BJ (cell line): ENCODE data around the gene C16orf96. TPM values are rescaled to one million over a fixed set of nuclear protein-coding genes. Genes with fewer than 3 reads are reported as not detected.
A peak's percentile ranks its signal among the peaks of the same experiment; 100 is the strongest.

Experiments
- CTCF ChIA-PET: fragments of 350-600 bp; formaldehyde crosslinking; extraction: SDS; loops from one replicate; lab custom pipeline; 2021; ENCODE audit warnings: antibody characterized with exemption, inconsistent platforms; lab: Yijun Ruan, JAX
- POLR2A ChIA-PET: fragments of 300-600 bp; sonication (Branson Sonifier 250); formaldehyde crosslinking; extraction: SDS; loops from one replicate; lab custom pipeline; 2021; ENCODE audit warnings: antibody characterized with exemption; lab: Charles Lee
- DNase-seq: peaks from one replicate; pipeline ENCODE4 v3.0.0-alpha.2; 2011; ENCODE audit warnings: low read depth
- H3K27me3 ChIP-seq: 2 replicates; pipeline ENCODE4 v1.6.0; 2011; ENCODE audit warnings: low read length; ENCODE audit not compliant: control insufficient read depth, insufficient read depth
- H3K36me3 ChIP-seq: 2 replicates; pipeline ENCODE4 v1.5.1; 2011; ENCODE audit warnings: low read length; ENCODE audit not compliant: control insufficient read depth, insufficient read depth
- H3K4me3 ChIP-seq: 2 replicates; pipeline ENCODE4 v1.5.1; 2011; ENCODE audit warnings: low read depth, mild to moderate bottlenecking, control low read depth, low read length
- CTCF ChIP-seq: IDR thresholded peaks from 2 replicates; pipeline ENCODE4 v1.5.1; 2011; ENCODE audit warnings: low read depth, mild to moderate bottlenecking, control low read depth, inconsistent platforms, low read length, moderate library complexity; ENCODE audit not compliant: insufficient read depth
- polyA plus RNA-seq: library from polyadenylated mRNA; depleted of rRNA; stranded (reverse); fragments of >200 nt; gene quantifications from 2 replicates; pipeline ENCODE4 v1.2.3, GENCODE V29; 2011

The C16orf96 gene
- polyA plus RNA-seq, 1 experiment = not detected

GRCh38 chr16:4624827-4625559, 68.9 kb downstream of the C16orf96 start:
- no peak for TF ChIP-seq CTCF
- ChIA-PET CTCF (interaction anchor here (0.6 to 1.9 kb wide), 16 partner anchors 8 to 438 kb away, joined by 3 to 22 read pairs (median 4); partner anchors contain the start of gene UBALD1), POLR2A (no interaction called here)
- DNase-seq = no peak
- Histone ChIP-seq H3K27me3 (no peaks in the 10 kb centered on the region), H3K36me3 (no peaks in the 10 kb centered on the region), H3K4me3 (peak overlapping the region; percentile 98)

GRCh38 chr16:4625560-4626159, 69.5 kb downstream of the C16orf96 start:
- Histone ChIP-seq H3K27me3 (no peaks in the 10 kb centered on the region), H3K36me3 (no peaks in the 10 kb centered on the region), H3K4me3 (peak overlapping the region; percentile 98)
- ChIA-PET POLR2A (interaction anchor here (0.5 kb wide), 1 partner anchor 1467 kb away, joined by 7 read pairs; no protein-coding TSS in a partner anchor), CTCF (interaction anchor here (1.6 kb wide), 1 partner anchor 12 kb away, joined by 4 read pairs; no protein-coding TSS in a partner anchor)
- TF ChIP-seq CTCF = no peak
- no peak for DNase-seq

- CTCF ChIA-PET = interaction anchor here (1.6 kb wide), 1 partner anchor 11 kb away, joined by 4 read pairs; no protein-coding TSS in a partner anchor
- no peak for TF ChIP-seq CTCF
- Histone ChIP-seq H3K36me3 (no peaks in the 10 kb centered on the region), H3K4me3 (peak overlapping the region; percentile 98), H3K27me3 (no peaks in the 10 kb centered on the region)
- DNase-seq = no peak
- POLR2A ChIA-PET = no interaction called here
Measured at GRCh38 chr16:4626396-4626795, 70.3 kb downstream of the C16orf96 start.

GRCh38 chr16:4628283-4628682, 72.1 kb downstream of the C16orf96 start:
- no peak overlapping the region for H3K4me3 ChIP-seq
- ChIA-PET CTCF (no interaction called here), POLR2A (no interaction called here)
- TF ChIP-seq CTCF = no peak
- no peak for DNase-seq
- H3K27me3 ChIP-seq = no peaks in the 10 kb centered on the region
- no peaks in the 10 kb centered on the region for H3K36me3 ChIP-seq

- Histone ChIP-seq H3K36me3 (peaks cover 4% of the 10 kb centered on the region), H3K4me3 (no peak overlapping the region), H3K27me3 (no peaks in the 10 kb centered on the region)
- ChIA-PET POLR2A (no interaction called here), CTCF (no interaction called here)
- no peak for TF ChIP-seq CTCF
- no peak for DNase-seq
Measured at GRCh38 chr16:4631444-4631843, 75.3 kb downstream of the C16orf96 start.
